Endothelial cell (in vitro differentiated cells): ENCODE data around the gene SPATS1. TPM values are rescaled to one million over a fixed set of nuclear protein-coding genes. Genes with fewer than 3 reads are reported as not detected.

Source experiments
- DNase-seq: peaks from one replicate; pipeline ENCODE4 v3.0.0; 2021; ENCODE audit warnings: low spot score
- H3K27ac Mint-ChIP-seq: one replicate; pipeline ENCODE4 v1.8.0; 2021; ENCODE audit warnings: mixed read lengths, inconsistent platforms; ENCODE audit not compliant: unreplicated experiment
- H3K27me3 Mint-ChIP-seq: one replicate; pipeline ENCODE4 v1.8.0; 2021; ENCODE audit warnings: mild to moderate bottlenecking, moderate library complexity, mixed read lengths, inconsistent platforms; ENCODE audit not compliant: unreplicated experiment
- H3K36me3 Mint-ChIP-seq: one replicate; pipeline ENCODE4 v1.8.0; 2021; ENCODE audit warnings: mild to moderate bottlenecking, low read depth, mixed read lengths, inconsistent platforms; ENCODE audit not compliant: unreplicated experiment
- H3K4me1 Mint-ChIP-seq: one replicate; pipeline ENCODE4 v1.8.0; 2021; ENCODE audit warnings: mild to moderate bottlenecking, mixed read lengths, inconsistent platforms; ENCODE audit not compliant: unreplicated experiment
- H3K4me3 Mint-ChIP-seq: one replicate; pipeline ENCODE4 v1.8.0; 2021; ENCODE audit warnings: mild to moderate bottlenecking, mixed read lengths, inconsistent platforms; ENCODE audit not compliant: unreplicated experiment
- H3K9me3 Mint-ChIP-seq: one replicate; pipeline ENCODE4 v1.8.0; 2021; ENCODE audit warnings: mixed read lengths, inconsistent platforms; ENCODE audit not compliant: unreplicated experiment
- CTCF ChIP-seq: fragments of 200-600 bp; sonication (generic); IDR thresholded peaks from one replicate; pipeline ENCODE4 v1.5.0; 2021; ENCODE audit warnings: antibody characterized with exemption; ENCODE audit not compliant: unreplicated experiment
- total RNA-seq: library from RNA; stranded (reverse); fragmentation: NEBNext Ultra II Directional; extraction: Animal tissue kit (Norgen Biotek cat#: 25700); gene quantifications from one replicate; pipeline ENCODE4 v1.2.1, GENCODE V29; 2021; ENCODE audit not compliant: unreplicated experiment

Gene SPATS1
- total RNA-seq, 1 donor from 2014 or later, result not detected

GRCh38 chr6:44387346-44388134 lies 45.1 kb downstream of the SPATS1 start, which contains the start of gene CDC5L:
Gene CDC5L (plus strand): TSS chr6:44387706. CDS start chr6:44387824, 118 bp downstream.
- no peaks in the 10 kb centered on the region for H3K9me3 Mint-ChIP-seq
- peaks cover 26% of the 10 kb centered on the region for H3K4me1 Mint-ChIP-seq

GRCh38 chr6:44388135-44388487 lies 45.7 kb downstream of the SPATS1 start:
- peaks cover 26% of the 10 kb centered on the region for H3K4me1 Mint-ChIP-seq
- H3K27me3 Mint-ChIP-seq, result peaks cover 9% of the 10 kb centered on the region
- no peak for DNase-seq
- H3K4me3 Mint-ChIP-seq, result peak overlapping the region; percentile 97
- no peaks in the 10 kb centered on the region for H3K9me3 Mint-ChIP-seq
- TF ChIP-seq CTCF, result no peak
- H3K36me3 Mint-ChIP-seq, result no peaks in the 10 kb centered on the region
- H3K27ac Mint-ChIP-seq, result peak overlapping the region; percentile 33

More at GRCh38 chr6:44387346-44388134, 45.1 kb downstream of the SPATS1 start, which contains the start of gene CDC5L:
- TF ChIP-seq CTCF, result no peak
- Mint-ChIP-seq H3K27ac (peak within 1 kb of the TSS; percentile 98), H3K27me3 (peaks cover 9% of the 10 kb centered on the region), H3K36me3 (no peaks in the 10 kb centered on the region), H3K4me3 (peak within 1 kb of the TSS; percentile 97)
- DNase-seq, result peak; percentile 93

GRCh38 chr6:44388887-44389286 lies 46.4 kb downstream of the SPATS1 start:
- H3K9me3 Mint-ChIP-seq, result no peaks in the 10 kb centered on the region
- H3K27me3 Mint-ChIP-seq, result peaks cover 9% of the 10 kb centered on the region
- H3K4me1 Mint-ChIP-seq, result peaks cover 26% of the 10 kb centered on the region
- TF ChIP-seq CTCF, result no peak
- peak overlapping the region; percentile 97 for H3K4me3 Mint-ChIP-seq
- DNase-seq, result no peak
- peak overlapping the region; percentile 33 for H3K27ac Mint-ChIP-seq
- H3K36me3 Mint-ChIP-seq, result peaks cover 3% of the 10 kb centered on the region

GRCh38 chr6:44390158-44390683 lies 47.8 kb downstream of the SPATS1 start:
- peaks cover 26% of the 10 kb centered on the region for H3K4me1 Mint-ChIP-seq
- no peak overlapping the region for H3K4me3 Mint-ChIP-seq
- peaks cover 9% of the 10 kb centered on the region for H3K27me3 Mint-ChIP-seq
- no peaks in the 10 kb centered on the region for H3K9me3 Mint-ChIP-seq
- no peak for TF ChIP-seq CTCF
- DNase-seq, result no peak
- no peak overlapping the region for H3K27ac Mint-ChIP-seq
- peaks cover 10% of the 10 kb centered on the region for H3K36me3 Mint-ChIP-seq

Other genes with a start within 250 kb of the SPATS1 start
- 30.3 TPM for gene MRPL14, start 215.2 kb upstream of the SPATS1 start, total RNA-seq
- gene TMEM63B, start 215.1 kb upstream of the SPATS1 start, total RNA-seq, result 33.4 TPM
- gene CAPN11, start 183.8 kb upstream of the SPATS1 start, total RNA-seq, result 2.3 TPM
- gene MYMX, start 125.7 kb upstream of the SPATS1 start, total RNA-seq, result 11.2 TPM
- 142 TPM for gene SLC29A1, start 119.1 kb upstream of the SPATS1 start, total RNA-seq
- gene HSP90AB1, start 95.5 kb upstream of the SPATS1 start, total RNA-seq, result 962 TPM
- 31.8 TPM for gene SLC35B2, start 85.1 kb upstream of the SPATS1 start, total RNA-seq
- gene NFKBIE, start 77.1 kb upstream of the SPATS1 start, total RNA-seq, result 16.7 TPM
- 0.28 TPM for gene TMEM151B, start 72.2 kb upstream of the SPATS1 start, total RNA-seq
- 16.0 TPM for gene AARS2, start 29.3 kb upstream of the SPATS1 start, total RNA-seq
- gene CDC5L, start 45.1 kb downstream of the SPATS1 start, total RNA-seq, result 17.3 TPM